Body of pancreas (tissue), 4 donors: Measurements from ENCODE around the gene MYLK. TPM values are rescaled to one million over a fixed set of nuclear protein-coding genes. Genes with fewer than 3 reads are reported as not detected.

ENCODE experiments used
- ATAC-seq: fragments of 150-250 bp; one replicate; pipeline ENCODE4 v1.9.1; 2016
- DNase-seq, 4 donors: peaks; one replicate each; pipeline ENCODE4 v3.0.0-alpha.2; 2019
- H3K27ac ChIP-seq, 4 donors: fragments of 200-600 bp; sonication (generic); 1 replicate in 3 of 4; 2 replicates in 1 of 4; pipeline versions ENCODE4 v1.5.1 to v1.6.1; 2016 to 2019; ENCODE audit warnings: mild to moderate bottlenecking in 1 of 4, mixed read lengths in 1 of 4, moderate library complexity in 1 of 4
- H3K27me3 ChIP-seq, 2 donors: fragments of 200-600 bp; sonication (generic); one replicate each; pipeline ENCODE4 v1.6.0; 2016; ENCODE audit warnings: mild to moderate bottlenecking in 1 of 2
- H3K36me3 ChIP-seq, 2 donors: fragments of 200-600 bp; sonication (generic); replicated peaks in 1 of 2; 2 replicates each; pipeline ENCODE4 v1.5.1; 2016; ENCODE audit warnings: low read depth in 2 of 2; ENCODE audit not compliant: insufficient read depth in 1 of 2
- H3K4me1 ChIP-seq: fragments of 200-600 bp; sonication (generic); one replicate; pipeline ENCODE4 v1.6.0; 2016
- H3K4me3 ChIP-seq, 2 donors: fragments of 200-600 bp; sonication (generic); 1 replicate in 1 of 2; 2 replicates in 1 of 2; pipeline ENCODE4 v1.5.1; 2016 to 2019
- H3K9me3 ChIP-seq, 3 donors: fragments of 200-600 bp; sonication (generic); 1 replicate in 2 of 3; 2 replicates in 1 of 3; pipeline ENCODE4 v1.5.1; 2016
- POLR2A ChIP-seq, 3 donors: fragments of 450-650 bp; IDR thresholded peaks; one replicate each; pipeline ENCODE4 v1.6.1; 2016; ENCODE audit warnings: antibody characterized with exemption in 3 of 3, mild to moderate bottlenecking in 2 of 3
- WGBS, 2 donors: methylation state at CpG; one replicate each; pipeline ENCODE4 v1.1.5; 2017; 5-methylcytosine and 5-hydroxymethylcytosine counted together
- intact Hi-C: fragments of 100-400 bp; cut with DNase I; formaldehyde crosslinking; loops from one replicate; pipeline ENCODE4 v1.15.1; 2023
- total RNA-seq, 2 donors: library from RNA; depleted of rRNA; stranded (reverse); fragments of >200 nt; gene quantifications; one replicate each; pipeline ENCODE4 v1.1.0, GENCODE V29; 2016
- TF ChIP-seq, protein P1 (sequence below), 7 experiments: fragments of 450-650 bp in 4 of 7; fragments of 200-600 bp in 3 of 7; sonication (generic) in 3 of 7; IDR thresholded peaks; one replicate each; pipeline ENCODE4 v1.5.1; 2016 to 2019; ENCODE audit warnings: antibody characterized with exemption in 7 of 7

Gene MYLK
- total RNA-seq, 2 donors from 2014 or later = 7.6 to 36.6 TPM

DNA sequence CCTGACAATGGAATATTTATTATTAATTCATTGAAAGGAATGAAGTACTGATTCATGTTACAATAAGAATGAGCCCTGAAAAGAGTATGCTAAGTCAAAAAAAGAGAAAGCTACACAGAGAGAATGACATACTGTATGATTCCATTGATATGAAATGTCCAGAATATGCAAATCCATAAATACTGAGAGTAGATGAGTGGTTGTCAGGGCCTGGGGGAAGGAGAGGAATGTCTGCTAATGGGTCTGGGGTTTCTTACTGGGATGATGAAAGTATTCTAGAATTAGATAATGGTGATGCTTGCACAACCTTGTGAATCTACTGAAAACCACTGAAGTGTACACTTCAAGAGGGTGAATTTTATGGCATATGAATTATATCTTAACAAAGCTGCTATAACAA is 219.4 kb downstream of the MYLK start:
- Histone ChIP-seq H3K9me3 (no peaks in the 10 kb centered on the region), H3K36me3 (no peaks in the 10 kb centered on the region), H3K27ac (no peak overlapping the region), H3K4me1 (peaks cover 8% of the 10 kb centered on the region), H3K27me3 (no peaks in the 10 kb centered on the region), H3K4me3 (no peak overlapping the region)
- TF ChIP-seq, protein P1, sequence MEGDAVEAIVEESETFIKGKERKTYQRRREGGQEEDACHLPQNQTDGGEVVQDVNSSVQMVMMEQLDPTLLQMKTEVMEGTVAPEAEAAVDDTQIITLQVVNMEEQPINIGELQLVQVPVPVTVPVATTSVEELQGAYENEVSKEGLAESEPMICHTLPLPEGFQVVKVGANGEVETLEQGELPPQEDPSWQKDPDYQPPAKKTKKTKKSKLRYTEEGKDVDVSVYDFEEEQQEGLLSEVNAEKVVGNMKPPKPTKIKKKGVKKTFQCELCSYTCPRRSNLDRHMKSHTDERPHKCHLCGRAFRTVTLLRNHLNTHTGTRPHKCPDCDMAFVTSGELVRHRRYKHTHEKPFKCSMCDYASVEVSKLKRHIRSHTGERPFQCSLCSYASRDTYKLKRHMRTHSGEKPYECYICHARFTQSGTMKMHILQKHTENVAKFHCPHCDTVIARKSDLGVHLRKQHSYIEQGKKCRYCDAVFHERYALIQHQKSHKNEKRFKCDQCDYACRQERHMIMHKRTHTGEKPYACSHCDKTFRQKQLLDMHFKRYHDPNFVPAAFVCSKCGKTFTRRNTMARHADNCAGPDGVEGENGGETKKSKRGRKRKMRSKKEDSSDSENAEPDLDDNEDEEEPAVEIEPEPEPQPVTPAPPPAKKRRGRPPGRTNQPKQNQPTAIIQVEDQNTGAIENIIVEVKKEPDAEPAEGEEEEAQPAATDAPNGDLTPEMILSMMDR (IDR thresholded peaks at IDR 0.05) = no peak
- no peak for TF ChIP-seq POLR2A (IDR thresholded peaks at IDR 0.05)
- intact Hi-C loops = no loop called here
- DNase-seq (no peak), ATAC-seq (no peak)

DNA sequence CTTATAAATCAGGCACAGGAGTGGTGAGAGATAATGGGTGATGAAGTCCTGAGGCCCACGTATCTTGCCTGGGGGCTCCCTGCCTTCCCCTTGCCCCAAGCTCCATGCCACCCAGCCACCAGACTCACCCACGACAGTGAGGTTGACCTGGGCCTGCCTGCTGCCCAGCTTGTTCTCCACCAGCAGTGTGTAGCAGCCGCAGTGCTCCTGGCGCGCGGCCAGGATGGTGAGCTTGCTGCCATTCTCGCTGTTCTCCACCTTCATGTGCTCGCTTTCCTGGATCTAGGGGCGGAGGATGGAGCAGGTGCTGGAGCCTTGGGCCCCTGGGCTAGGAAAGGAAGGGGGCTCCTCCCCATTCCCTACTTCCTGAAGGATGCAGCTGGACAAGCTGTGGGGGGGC is 220.2 kb downstream of the MYLK start:
- Histone ChIP-seq H3K4me1 (peaks cover 8% of the 10 kb centered on the region), H3K27me3 (no peaks in the 10 kb centered on the region), H3K9me3 (no peaks in the 10 kb centered on the region), H3K27ac (peak overlapping the region in 1 of 4 donors; percentile 21), H3K36me3 (no peaks in the 10 kb centered on the region), H3K4me3 (no peak overlapping the region)
- WGBS, 2 donors = 78 to 90% methylated on average over 5 to 9 of the region's 9 CpGs
- no peak for ATAC-seq
- TF ChIP-seq POLR2A (IDR thresholded peaks at IDR 0.05) = no peak
- TF ChIP-seq, protein P1 (IDR thresholded peaks at IDR 0.05) = no peak
- intact Hi-C loops = no loop called here
- no peak for DNase-seq

DNA sequence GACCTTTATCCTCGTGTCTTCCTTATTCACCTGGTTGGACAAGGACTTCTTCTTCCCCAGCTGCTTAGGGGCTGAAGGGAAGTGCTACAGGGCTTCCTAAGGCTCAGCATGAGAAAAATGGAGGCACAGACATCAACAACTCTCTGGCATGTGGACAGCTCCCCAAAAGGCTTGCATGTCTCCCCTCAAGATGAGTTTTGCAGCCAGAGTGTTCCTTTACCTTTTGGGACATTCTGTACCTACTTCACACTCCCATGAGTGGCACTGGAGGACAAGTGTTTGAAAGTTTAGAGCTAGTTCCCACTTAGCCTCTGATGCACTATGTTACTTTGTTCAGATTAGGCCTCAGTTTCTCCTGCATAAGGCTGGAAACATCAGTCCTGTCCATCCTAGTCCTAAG is 222.2 kb downstream of the MYLK start:
- H3K4me1 ChIP-seq = peaks cover 8% of the 10 kb centered on the region
- ATAC-seq (no peak), DNase-seq (no peak)
- H3K36me3 ChIP-seq = no peaks in the 10 kb centered on the region
- H3K27me3 ChIP-seq = no peaks in the 10 kb centered on the region
- no peaks in the 10 kb centered on the region for H3K9me3 ChIP-seq
- no peak for TF ChIP-seq POLR2A (IDR thresholded peaks at IDR 0.05)
- TF ChIP-seq, protein P1 (IDR thresholded peaks at IDR 0.05) = no peak
- WGBS, 2 donors = 61 to 82% methylated on average over 1 of the region's 1 CpG
- H3K4me3 ChIP-seq = no peak overlapping the region
- intact Hi-C loops = no loop called here
- H3K27ac ChIP-seq = no peak overlapping the region

DNA sequence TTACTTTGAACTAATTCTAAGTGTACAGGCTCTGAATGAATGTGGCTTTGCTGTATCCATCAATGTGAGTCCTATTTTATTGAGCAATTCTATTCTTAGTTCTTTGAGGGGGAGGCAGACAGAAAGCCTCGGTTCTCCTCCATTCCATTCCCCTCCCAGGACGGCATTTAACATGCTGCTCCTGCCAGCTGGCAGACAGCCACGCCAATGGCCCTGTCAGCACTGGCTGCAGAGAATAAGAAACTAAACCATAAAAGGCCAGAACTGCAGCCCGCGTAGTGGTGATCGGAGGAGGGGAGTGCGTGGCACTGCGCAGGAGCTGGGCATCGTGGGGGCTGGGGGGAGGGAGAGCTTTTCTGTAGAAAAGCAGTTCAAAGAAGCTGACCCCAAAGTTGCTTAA is 223.2 kb downstream of the MYLK start:
- no peak for TF ChIP-seq POLR2A (IDR thresholded peaks at IDR 0.05)
- TF ChIP-seq, protein P1 (IDR thresholded peaks at IDR 0.05) = no peak
- peak; percentile 70 to 91 (median 86) for DNase-seq
- Histone ChIP-seq H3K4me3 (no peak overlapping the region), H3K9me3 (no peaks in the 10 kb centered on the region), H3K27ac (peak overlapping the region in 1 of 4 donors; percentile 2), H3K27me3 (no peaks in the 10 kb centered on the region), H3K4me1 (peaks cover 8% of the 10 kb centered on the region), H3K36me3 (no peaks in the 10 kb centered on the region)
- 3 to 11% methylated on average over 9 of the region's 9 CpGs for WGBS, 2 donors
- intact Hi-C loops = no loop called here
- ATAC-seq = peak; percentile 80

DNA sequence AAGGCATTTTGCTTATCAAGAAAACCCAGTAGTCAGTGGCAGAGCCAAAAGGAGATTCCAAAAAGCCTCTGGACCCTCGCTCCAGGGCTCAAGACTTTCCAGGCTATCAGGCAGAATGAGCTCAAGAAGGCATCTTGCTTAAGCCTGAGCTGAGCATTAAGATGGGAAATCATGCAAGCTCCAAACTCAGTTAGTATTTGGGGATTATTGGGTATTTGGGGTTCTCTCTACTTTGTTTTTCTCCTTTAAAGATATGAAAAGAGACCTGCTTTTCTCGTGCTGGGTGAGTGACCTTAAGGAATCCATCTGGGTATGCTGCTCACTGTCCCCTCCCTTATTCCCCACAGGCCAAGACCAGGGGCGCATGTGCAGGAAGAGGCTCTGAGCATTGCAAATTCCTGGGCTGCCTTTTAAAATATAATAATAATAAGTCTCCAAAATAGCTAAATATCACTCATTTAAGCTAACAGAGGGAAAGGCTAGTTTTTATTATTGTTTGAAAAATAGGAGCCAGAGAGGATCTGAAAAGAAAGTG is 223.9 kb downstream of the MYLK start:
- H3K36me3 ChIP-seq = no peaks in the 10 kb centered on the region

More for the DNA sequence above, 223.9 kb downstream of the MYLK start:
- no peaks in the 10 kb centered on the region for H3K9me3 ChIP-seq
- intact Hi-C loops = no loop called here
- no peak for ATAC-seq
- no peak overlapping the region for H3K4me3 ChIP-seq
- 65 to 72% methylated on average over 3 of the region's 3 CpGs for WGBS, 2 donors
- H3K27me3 ChIP-seq = no peaks in the 10 kb centered on the region
- peaks cover 8% of the 10 kb centered on the region for H3K4me1 ChIP-seq
- TF ChIP-seq, protein P1 (IDR thresholded peaks at IDR 0.05) = no peak
- TF ChIP-seq POLR2A (IDR thresholded peaks at IDR 0.05) = no peak
- DNase-seq = no peak
- H3K27ac ChIP-seq = no peak overlapping the region
